Fibroblast of peridontal ligament (primary cell): Measurements from ENCODE around the gene FAF1.
"Not testable (repeated sequence)": the region's sequence is repeated elsewhere in the genome, so short reads cannot be mapped to it uniquely, and the experiment has no call there.

Experiments
- DNase-seq: peaks from one replicate; pipeline ENCODE4 v3.0.0-alpha.2; 2010; ENCODE audit errors: extremely low read depth

Gene FAF1

DNA sequence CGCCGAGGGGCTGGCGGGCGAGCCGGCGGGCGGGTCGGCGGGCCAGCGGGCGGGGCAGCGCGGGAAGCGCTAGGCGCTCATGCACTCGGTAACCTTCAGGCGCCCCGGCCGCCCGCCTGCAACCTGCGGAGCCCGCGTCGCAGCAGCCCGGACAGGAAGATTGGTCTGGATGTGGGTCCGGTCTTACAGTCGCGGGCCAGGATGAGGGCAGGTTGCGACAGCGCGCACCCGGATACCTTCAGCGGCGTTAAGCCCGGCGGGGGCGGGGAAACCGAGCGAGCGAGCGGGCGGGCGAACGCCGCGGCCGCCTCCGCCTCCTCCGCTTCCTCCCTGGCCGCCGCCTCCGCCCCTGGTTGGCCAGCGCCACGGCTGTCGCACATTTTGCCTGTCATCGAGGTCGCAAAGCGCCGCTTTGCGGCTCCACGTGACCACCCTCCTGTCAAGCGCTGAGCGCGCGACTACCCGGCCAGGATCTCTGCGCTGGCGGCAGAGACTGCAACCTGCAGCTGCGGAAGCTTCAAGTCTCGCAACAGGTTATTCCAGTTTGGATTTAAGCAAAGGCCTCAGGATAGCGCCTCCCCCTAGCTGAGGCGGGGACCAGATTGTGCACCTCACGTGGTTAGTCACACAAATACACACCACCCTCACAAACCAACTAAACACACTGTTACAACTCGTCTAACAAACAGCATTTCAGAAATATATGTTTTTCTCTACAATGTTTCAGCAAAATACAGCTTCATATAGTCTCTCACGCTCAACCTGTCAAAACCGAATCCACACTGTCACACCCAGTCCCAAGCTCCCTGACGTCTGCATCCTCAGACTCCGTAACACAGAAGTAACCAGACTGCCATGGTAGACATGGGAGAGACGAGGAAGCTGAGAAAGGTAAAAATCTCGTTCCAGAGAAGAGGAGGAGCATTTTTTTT, at the start of gene FAF1:
Gene FAF1, minus strand, starts transcription at position 355 of the 932 bp plus-strand sequence. CDS start 456 bp downstream, outside the sequence.
- DNase-seq: peak; percentile 94

DNA sequence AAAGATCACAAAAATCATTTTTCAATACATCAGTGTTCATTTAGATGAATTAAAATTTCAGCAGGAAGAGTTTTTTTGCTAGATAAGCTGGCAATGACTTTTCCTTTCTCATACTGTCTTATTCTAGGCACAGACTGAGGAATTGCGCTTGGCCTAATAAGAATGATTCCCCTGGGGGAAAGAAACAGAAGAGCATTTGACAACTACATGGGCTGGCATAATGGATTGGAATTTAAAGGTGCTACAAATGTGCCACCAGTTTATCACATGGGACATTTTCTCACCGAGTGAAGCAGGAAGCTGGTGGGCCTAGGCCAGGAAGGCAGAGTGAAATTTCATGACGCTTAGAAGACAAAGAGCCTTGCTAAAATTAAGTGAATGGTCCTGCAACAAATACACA, 49.3 kb upstream of the FAF1 start:
- DNase-seq: no peak

DNA sequence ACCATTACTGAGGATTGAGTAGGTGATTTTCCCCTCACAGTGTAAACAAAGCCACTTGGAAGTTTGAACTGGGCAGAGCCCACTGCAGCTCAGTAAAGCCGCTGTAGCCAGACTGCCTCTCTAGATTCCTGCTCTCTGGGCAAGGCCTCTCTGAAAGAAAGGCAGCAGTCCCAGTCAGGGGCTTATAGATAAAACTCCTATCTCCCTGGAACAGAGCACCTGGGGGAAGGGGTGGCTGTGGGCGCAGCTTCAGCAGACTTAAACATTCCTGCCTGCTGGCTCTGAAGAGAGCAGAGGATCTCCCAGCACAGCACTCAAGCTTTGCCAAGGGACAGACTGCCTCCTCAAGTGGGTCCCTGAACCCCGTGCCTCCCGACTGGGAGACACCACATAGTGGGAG, 45.5 kb upstream of the FAF1 start:
- not testable (repeated sequence) for DNase-seq

DNA sequence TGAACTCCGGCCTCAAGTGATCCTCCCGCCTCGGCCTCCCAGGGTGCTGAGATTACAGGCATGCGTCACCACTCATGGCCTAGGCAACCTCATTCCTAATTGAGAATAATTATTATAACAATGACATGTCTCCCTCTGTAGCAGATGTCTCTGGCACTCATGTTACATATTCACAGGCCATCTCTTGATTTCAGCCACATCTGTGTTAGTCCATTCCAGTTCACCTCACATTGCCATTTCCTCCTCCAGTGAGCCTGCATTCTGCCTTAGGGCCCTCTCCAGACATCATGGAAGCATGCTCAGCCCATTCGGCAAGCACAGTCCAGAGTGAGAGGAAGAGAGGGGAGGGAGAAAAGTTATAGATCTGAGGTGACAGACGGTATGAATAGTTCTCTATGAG, 42.4 kb upstream of the FAF1 start:
- DNase-seq: no peak

DNA sequence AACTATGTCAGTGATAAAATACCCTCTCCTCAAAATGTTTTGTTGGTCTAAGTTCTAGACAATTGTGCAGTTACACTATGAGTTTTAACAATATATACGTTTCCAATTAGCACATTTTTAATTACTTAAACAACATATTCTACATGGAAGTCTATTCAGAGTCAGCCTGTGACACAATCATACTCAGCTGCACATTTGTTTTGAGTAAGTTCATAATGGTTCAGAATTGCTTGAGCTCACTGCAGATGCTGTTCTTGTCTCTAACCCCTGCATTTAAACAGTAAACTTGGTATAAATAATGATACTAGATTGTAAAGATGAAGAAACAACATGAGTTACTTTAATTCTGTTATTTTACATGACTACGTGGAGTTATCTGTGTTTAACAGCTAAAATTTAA, 40.6 kb upstream of the FAF1 start:
- DNase-seq: no peak

DNA sequence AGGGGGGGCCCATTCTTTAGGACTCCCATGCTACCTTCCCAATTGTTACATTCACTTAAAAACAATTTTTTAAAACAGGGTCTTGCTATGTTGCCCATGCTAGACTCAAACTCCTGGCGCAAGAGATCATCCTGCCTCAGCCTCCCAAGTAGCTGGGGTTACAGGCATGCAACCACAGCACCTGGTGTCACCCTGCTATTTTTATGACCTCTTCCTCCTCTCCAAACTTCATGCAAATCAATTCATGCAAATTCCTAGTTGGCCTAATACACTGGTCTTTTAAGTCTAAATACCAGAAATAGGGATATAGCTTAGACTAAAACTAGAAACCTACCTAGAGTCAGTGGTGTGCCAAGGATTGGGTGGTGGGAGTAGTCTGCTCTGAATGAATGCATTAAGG, 40.1 kb upstream of the FAF1 start:
- no peak for DNase-seq

DNA sequence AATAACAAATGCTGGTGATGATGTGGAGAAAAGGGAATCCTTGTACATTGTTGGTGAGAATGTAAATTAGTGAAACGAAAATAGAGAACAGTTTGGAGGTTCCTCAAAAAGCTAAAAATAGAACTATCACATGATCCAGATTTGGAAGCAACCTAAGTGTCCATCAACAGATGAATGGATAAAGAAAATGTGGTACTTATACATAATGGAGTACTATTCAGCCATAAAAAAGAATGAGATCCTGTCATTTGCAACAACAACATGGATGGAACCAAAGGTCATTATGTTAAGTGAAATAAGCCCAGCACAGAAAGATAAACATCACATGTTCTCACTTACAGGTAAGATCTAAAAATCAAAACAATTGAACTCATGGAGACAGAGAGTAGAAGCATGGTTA, 39.3 kb upstream of the FAF1 start:
- not testable (repeated sequence) for DNase-seq

DNA sequence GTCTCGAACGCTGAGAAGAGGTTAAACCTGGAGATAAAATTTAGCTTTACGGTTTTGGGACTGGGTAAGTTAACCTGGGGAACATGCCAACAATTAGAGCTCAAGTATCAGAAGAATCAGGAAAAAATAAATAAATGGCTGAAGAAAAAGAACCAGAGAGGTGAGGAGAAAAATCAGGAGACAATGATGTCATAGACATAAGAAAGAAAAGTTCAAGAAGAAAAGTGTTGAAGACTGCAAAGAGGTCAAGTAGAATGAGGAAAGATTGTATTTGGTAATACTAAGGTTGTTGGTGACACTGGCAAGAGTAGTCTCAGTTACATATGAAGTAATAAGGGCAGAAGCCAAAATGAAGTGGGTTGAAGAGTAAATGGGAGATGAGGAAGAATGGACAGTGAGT, 36.0 kb upstream of the FAF1 start:
- no peak for DNase-seq

DNA sequence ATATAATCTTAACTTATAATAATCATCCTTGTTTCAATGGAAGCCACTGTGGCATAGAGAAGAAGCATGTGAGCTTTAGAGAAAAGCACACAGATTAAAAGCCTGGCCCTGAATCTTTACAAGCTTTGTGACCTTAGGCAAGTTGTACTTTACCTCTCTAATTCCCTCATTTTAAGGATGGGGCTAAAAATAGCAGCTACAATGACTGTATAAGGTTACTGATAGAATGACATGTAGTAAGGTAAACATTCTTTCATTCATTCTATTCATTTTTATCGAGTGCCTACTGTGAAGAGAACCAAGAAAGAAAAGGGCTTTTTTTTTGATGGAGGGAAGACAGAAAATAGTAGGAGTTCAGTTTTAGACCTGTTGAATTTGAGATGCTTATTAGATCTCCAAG, 35.6 kb upstream of the FAF1 start:
- no peak for DNase-seq

DNA sequence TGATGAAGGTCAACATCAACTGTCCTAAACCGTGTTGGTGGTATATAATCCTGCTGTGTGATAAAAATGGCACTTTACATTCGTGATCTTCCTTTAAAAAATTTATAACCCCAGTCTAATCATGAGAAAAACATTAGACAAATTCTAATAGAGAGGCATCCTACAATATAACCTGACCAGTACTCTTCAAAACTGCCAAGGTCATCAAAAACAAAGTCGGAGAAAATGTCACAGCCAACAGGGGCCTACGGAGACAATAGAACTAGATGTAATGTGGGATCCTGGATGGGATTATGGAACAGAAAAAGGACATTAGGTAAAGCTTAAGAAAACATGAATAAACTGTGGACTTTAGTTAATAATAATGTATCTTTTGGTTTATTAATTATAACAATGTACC, 34.9 kb upstream of the FAF1 start:
- DNase-seq: no peak

DNA sequence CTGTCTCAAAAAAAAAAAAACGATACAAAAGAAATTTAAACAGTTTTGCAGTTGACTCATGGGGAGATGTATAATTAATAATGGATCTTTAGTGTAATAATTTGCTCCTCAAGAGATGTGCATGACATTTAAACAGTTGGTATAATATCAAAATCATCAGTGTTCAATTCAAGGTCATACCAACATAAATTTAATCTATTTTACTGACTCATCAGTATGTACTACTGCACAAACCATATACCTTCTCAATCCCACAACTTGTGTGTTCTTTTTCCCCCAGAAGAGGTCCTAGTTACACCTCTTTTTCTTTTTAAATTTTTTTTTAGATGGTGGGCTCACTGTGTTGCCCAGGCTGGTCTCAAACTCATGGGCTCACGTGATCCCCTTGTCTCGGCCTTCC, 33.6 kb upstream of the FAF1 start:
- no peak for DNase-seq

DNA sequence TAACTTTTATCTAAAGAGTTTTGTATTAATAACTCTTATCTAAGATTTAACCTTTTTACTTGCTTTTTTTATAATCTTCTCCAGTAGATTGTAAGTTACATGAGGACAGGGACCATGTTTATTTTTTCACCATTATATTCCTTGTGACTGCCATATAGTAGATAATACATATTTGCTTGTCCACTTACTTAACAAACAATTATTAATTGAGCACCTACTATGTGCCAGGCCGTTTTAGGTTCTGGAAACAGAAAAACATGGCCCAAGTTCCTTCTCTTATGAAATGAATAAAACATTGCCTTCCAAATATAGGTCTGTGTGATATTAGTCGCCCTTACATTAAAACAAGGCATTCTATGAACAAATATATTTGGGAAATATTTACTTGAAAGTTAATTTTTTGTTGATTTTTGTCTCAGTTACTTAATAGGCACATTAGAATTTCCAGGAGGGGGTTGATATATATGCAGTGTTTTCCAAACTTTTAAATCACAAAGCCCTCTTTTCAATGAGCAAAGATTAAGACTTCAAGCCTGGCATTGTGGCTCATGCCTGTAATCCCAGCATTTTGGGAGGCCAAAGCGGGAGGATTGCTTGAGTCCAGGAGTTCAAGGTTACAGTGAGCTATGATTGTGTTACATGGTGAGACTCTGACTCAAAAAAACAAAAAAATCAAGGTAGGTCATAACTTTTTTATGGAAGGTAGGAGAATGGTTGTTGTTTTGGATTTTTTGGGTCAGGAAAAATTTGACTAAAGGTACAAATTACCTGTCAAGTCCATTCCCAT, 32.7 kb upstream of the FAF1 start:
- no peak for DNase-seq

DNA sequence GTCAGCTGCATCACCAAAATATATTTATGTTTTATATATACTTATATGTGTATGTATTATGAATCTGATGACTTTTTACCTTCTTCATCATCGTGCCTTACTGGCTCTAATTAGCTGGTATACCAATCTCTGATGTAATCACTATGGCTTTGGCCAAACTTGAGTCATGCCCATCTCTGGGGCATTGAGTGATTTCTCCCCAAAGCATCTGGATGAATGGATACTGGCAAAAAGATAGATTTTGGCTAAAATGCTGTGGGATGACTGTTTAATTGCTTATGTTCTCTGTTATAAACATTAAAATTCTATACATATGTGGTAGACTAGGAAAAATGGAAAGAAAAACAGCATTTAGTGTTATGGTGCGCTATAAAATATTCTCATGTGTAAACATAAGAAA, 29.6 kb upstream of the FAF1 start:
- peak; percentile 97 for DNase-seq

DNA sequence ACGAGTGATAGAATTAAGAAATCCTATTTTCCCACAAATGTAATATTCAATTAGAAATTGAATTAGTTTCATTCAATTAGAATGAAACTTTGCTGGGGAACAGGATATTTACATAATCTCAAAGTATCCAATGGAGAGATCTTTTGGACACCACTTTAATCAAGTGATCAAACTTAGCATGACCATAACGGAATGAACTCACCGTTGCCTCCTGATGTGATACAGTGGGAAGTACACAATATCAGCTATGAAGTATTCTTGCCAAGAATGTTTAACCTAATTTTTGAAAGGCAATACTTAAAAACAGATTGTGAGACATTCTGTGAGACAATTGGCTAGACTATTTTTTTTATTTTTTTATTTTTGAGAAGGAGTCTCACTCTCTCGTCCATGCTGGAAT, 26.6 kb upstream of the FAF1 start:
- DNase-seq: peak; percentile 47

DNA sequence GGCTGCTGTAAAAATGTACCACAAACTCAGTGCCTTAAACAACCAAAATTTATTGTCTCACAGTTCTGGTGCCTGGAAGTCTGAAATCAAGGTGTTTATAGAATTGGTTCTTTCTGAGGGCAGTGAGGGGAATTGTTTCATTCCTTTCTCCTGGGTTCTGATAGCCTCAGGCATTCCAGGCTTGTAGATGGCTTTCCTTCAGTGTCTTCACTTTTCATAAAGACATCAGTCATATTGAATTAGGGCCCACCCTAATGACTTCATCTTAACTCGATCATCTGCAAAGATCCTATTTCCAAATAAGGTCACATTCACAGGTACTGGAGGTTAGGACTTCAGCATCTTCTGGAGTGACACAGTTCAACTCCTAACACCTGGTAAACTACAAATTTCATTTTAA, 25.0 kb upstream of the FAF1 start:
- no peak for DNase-seq

DNA sequence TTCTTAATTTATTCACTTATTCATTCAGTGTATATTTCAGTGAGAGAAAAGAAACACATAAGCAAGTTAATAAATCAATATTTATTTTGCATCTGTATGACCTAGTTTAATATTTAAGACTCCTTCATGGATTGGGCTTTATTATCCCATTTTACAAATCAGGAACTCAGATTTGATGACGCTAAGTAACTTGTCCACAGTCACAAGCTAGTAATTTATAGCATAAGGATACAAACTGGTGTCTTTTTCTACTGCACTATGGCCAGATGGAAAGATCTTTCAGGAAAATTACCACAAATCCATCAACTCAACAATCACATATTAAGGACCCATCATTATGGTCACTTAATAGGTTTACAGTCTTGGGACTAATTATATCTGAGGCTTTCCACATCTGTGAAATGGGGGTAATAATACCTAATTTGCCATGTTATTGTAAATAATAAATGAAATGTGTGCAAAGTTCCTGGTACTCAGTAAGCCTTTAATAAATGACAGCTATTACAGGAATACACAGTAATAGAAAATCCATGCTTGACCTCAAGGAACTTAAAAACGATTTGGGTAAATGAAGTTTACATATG, 23.2 kb upstream of the FAF1 start:
- DNase-seq: no peak

DNA sequence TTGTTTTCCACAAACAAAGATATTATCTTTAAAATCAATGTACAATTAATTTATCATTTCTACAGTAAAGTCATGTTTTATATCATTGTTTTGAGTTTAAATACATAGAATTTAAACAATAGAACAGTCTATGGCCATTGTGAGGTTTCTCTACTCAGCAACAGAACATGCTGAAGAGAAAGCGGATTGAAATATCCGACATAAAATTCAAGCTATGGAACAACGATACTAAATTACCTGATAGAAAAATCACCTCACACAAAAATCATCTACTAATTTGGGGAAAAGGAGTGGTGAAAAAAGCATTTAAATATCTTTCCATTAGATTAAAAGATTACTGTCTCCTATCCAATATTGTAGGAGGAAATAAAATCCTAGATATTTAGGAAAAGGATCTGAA, 22.5 kb upstream of the FAF1 start:
- peak; percentile 6 for DNase-seq

DNA sequence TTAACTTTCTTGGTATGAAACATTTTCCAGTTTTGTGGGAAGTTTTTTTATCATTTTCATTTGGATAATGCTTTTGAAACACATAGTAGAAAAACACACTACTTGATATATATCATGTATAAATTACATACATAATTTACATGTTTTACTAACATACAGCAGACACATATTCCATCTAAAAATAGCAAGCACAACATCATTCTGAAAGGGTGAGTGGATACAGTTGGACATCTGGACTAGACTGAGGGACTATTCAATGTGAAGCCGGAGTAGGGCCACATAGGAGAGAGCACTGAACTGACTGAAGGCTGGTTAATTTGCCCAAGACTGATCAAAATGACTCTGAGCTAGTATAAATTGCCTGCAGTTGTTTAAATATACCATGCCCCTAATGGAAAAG, 21.7 kb upstream of the FAF1 start:
- peak; percentile 44 for DNase-seq

DNA sequence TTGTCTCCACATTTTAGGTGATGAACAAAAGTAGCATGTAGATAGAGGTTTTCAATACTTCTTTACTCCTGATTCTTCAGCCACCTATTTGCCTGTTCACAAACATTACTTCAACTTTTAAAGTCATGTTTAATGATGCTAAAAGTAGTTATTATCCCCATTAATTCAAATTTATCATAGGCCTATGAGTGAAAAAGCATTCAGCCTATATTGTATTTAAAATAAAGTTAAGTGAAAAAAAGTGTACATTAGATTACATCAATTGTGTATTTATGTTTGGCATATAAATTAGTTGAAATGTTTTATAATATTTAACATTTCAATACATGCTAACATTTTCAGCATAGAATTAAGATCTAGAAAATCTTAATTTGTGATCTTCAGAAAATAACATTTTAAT, 20.4 kb upstream of the FAF1 start:
- no peak for DNase-seq

DNA sequence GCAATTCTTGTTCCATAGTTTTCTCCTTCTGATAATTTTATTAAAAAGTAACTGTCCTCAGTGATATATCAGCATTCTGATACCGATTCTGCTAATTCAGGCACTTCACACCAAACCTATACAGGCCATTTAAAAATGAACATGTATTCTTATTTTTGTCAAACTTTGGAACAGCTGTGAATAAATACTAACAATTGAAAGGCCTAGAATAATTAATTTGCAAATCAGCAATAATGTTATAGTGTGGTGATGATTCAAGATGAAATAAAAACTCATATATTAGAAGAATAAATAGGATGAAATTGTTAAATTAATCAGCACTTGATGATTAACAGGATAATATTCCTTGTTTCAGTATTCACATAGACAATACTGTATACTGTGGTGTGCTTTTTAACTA, 19.9 kb upstream of the FAF1 start:
- DNase-seq: no peak

DNA sequence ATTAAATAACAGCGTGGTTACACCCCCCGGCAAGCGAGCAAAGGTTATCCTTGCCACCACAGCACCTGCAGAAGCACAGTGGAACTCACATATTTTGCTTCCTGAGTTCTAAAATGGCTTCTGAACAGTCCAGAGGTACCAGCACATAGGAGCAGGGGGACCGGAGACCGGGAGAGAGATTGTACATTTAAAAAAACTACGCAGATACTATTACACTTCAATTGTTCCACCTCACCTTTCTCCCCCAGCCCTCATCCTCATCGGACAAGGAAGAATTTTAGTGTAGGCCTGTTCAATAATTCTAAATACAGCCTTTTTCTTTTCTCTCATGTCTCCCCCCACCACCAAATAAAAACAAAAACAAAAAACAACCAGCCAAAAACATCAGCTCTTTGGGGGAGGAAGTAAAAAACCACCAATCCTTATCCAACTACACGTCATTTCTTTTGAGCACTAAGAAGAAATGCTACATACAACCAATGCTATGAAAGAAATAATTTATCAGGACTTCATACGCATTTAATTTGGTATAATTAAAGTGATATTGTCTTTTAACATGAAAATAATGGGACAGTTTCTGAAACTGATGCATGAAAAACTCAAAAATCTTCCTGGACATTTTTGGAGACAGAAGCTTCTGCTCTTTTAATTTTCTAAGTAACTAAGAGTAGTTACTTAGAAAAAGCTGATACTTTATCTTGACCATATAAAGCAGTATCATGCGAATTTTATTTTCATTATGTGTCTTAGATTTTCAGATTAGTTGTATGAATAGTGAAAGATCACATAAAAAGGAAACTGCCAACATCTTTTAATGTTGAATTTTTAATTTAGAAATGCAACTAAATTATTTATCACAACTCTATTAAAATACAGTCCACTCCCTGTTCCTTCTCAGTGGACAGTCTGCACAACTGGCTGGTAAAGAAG, 19.1 kb upstream of the FAF1 start:
- peak; percentile 54 for DNase-seq
